Activated naive CD4-positive, alpha-beta T cell treated with anti-CD3 and anti-CD28 coated beads, Interleukin-2, amount 50 U/mL, for 72 hours (primary cell): ENCODE results near the gene WWC2. TPM values are rescaled to one million over a fixed set of nuclear protein-coding genes. Genes with fewer than 3 reads are reported as not detected.
"Not testable (repeated sequence)": the region's sequence is repeated elsewhere in the genome, so short reads cannot be mapped to it uniquely, and the experiment has no call there.

Source experiments
- ATAC-seq, 2 donors: fragments of 150-1000 bp; cut with Tn5 transposase; 2 replicates each; pipeline ENCODE4 v1.10.0; 2021; ENCODE audit warnings: mild to moderate bottlenecking in 2 of 2, moderate library complexity in 2 of 2
- DNase-seq, 2 donors: peaks; one replicate each; pipeline ENCODE4 v3.0.0; 2021 to 2022; ENCODE audit warnings: low spot score in 2 of 2
- H3K27ac Mint-ChIP-seq, 2 donors: one replicate each; pipeline ENCODE4 v1.8.0; 2022; ENCODE audit warnings: mild to moderate bottlenecking in 2 of 2, mixed read lengths in 2 of 2
- H3K36me3 Mint-ChIP-seq, 2 donors: one replicate each; pipeline ENCODE4 v1.8.0; 2022; ENCODE audit warnings: mixed read lengths in 2 of 2
- H3K9me3 Mint-ChIP-seq, 2 donors: one replicate each; pipeline ENCODE4 v1.8.0; 2022; ENCODE audit warnings: mixed read lengths in 2 of 2
- total RNA-seq, 2 donors: library from RNA; stranded (reverse); gene quantifications; one replicate each; pipeline ENCODE4 v1.2.3, GENCODE V29; 2022

Gene WWC2
- total RNA-seq, 2 donors from 2014 or later, result 3.1 to 3.8 TPM

DNA sequence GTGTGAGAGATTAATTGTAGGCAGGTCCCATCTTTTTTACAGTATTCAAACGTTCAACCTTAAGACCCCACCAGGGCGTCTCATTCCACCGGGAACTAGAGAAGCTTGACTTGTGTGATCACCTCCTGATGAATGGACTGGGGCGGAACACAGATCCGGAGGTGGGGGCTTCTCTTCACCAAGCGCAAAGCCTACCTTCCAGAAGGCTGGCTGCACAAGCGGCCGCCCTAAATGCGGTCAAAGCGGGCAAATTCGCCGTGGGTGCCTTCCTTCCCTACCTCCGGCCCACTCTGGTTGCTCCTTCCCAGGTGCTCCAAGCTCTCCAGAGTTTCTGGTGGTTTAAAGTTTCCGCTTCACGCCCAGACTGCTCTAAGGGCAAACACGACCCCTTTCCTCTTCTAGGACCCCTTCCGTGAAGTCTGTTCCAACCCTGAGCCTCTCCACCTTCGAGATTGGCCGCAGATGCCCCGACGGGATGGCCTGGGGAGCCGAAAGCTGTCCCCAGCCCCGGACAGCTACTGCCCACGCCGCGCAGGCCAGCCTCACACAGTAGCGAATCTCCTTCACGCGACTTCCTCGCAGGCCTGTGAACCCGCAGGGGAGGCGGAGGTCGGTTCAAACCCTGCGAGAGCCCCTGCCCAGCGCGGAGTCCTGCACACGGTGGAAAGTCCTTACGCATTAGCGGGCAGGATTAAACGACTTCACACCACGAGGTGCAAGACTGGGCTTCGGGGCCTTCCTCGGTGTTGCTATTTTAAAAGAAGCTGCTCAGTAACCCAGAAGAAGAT lies 1.6 kb upstream of the WWC2 start:
- no peak for ATAC-seq
- DNase-seq, result peak in 1 of 2 donors; percentile 3
- peaks cover 0 to 4% of the 10 kb centered on the region in 2 donors for H3K36me3 Mint-ChIP-seq
- H3K27ac Mint-ChIP-seq, result no peak overlapping the region
- H3K9me3 Mint-ChIP-seq, result no peaks in the 10 kb centered on the region

DNA sequence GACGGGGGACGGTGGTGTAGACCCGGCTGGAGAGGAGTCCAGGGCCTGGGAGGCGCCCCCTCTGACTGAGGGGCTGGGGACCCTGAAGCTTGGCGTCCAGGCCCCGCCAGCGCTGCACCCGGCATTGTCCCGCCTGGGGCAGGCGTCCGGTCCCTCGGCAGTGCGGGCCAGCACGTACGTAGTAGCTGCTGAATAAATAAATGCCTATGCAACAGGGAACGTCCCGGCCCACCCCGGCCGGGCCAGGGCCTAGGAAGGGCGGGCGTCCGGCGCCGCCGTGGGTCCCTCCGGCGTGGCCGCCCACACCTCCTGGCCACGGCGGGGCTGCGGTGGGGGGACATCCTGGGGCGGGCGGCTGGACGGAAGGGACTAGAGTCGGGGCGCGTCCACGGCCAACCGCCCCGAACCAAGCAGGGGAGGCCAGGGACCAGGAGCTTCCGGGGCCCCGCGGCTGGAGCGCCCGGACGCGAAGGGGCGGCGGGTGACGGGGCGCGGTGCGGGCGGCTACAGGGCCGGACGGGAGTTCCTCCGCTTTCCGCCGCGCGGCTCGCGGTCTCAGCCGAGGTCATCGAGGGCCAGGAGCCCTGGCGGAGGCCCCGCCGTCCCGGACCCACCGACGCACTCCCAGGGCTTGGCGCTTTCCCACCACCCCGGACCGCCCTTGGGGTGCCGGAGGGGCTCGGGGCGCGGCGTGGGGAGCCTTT lies 886 bp upstream of the WWC2 start:
- H3K9me3 Mint-ChIP-seq, result no peaks in the 10 kb centered on the region
- peaks cover 0 to 4% of the 10 kb centered on the region in 2 donors for H3K36me3 Mint-ChIP-seq
- DNase-seq, result peak in 1 of 2 donors; percentile 19
- ATAC-seq, result peak; percentile 41 to 66
- no peak overlapping the region for H3K27ac Mint-ChIP-seq

DNA sequence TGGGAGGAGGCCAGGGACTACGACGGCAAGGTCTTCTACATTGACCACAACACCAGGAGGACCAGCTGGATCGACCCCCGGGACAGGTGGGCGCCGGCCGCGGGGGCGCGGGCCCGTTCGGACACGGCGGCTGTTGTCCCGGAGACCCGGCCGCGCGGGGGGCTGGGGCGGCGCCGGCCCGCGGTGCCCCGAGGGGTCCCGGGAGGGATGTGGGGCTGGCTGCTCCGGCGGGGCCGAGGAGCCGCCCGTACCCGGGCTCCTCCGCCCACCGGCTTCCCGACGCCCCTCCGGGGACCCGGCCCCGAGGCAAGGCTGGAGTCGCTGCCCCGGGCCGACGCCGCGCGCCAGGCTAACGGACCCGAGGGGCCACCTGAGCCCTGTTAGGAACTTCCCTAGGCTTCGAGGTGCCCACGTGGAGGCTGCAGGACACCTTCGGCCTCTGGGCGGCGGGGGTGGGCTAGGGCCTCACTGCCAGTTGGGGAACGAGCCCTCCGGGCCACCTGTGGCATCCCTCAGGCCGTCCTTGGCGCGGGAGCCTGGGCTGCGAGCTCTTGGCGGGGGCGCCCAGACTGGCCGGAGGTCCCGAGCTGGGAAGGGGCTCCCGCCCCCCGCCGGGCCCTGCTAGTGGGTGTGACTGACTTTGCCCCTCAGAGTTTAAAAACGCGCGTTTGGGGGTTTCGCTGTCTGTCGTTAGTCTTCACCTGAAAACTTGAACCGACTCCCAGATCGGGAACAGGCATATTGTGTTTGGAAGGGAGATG lies 660 bp downstream of the WWC2 start:
- Mint-ChIP-seq H3K27ac (no peak overlapping the region), H3K9me3 (no peaks in the 10 kb centered on the region), H3K36me3 (peaks cover 0 to 4% of the 10 kb centered on the region in 2 donors)
- ATAC-seq (peak; percentile 5 to 12), DNase-seq (peak; percentile 16 to 57)

DNA sequence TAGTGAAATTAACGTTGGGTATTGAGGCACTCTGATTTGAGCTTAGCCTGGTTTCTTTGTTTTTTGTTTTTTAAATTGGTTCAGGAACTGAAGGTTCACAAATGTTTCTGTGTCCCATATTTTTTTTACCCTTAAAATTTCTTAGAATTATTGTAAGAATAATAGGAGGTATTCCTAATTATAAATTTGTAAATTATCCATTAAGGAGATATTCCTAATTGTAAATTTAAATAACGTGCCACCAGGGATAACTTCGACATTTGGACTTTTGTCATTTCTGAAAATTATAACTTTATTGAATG lies 1.2 kb downstream of the WWC2 start:
- Mint-ChIP-seq H3K36me3 (peaks cover 0 to 4% of the 10 kb centered on the region in 2 donors), H3K9me3 (no peaks in the 10 kb centered on the region), H3K27ac (no peak overlapping the region)
- no peak for ATAC-seq
- no peak for DNase-seq

DNA sequence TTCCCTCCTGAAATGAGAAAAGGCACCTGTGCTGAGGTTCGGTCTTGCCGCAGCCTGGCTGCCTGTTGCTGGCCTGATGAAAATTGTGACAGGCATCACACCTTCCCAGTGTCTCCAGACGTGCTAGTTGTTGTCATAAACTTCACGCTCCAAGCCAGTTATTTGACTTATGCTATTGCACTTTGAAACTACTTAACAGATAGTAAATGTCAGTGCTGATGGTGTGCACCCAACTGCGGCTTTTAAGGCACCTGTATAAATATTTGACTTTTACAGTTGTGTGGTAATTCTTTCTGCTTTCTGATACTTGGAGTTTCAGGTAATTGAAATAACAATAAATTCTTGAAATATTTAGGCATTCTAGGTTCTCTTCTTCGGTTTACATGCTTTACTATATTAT lies 1.8 kb downstream of the WWC2 start:
- ATAC-seq (no peak), DNase-seq (no peak)
- Mint-ChIP-seq H3K36me3 (peaks cover 0 to 4% of the 10 kb centered on the region in 2 donors), H3K27ac (no peak overlapping the region), H3K9me3 (no peaks in the 10 kb centered on the region)

DNA sequence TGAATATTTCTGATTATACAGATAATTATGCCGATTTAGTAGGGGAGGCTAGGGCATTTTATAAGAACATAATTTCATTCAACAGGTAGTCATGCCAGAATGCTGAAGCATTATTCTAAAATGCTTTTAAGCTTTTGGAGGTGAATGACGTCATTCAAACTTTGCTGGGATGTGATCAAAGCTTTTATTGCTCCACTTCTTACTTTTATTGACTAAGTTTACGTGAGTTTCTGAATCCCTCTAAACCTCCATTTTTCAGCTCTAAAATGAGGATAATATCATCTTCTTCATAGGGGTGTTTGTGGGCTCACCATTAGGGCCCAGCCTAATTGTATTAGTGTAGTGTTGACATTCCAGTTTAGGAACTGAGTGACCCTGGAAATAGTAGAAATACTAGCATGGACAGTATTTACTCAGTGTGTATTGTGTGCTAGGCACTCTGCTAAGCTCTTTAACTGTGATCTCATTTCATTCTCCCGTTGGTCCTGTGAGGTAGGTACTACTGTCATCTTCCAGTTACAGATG lies 3.0 kb downstream of the WWC2 start:
- ATAC-seq (no peak), DNase-seq (no peak)
- peaks cover 0 to 4% of the 10 kb centered on the region in 2 donors for H3K36me3 Mint-ChIP-seq
- H3K27ac Mint-ChIP-seq, result no peak overlapping the region
- H3K9me3 Mint-ChIP-seq, result no peaks in the 10 kb centered on the region

DNA sequence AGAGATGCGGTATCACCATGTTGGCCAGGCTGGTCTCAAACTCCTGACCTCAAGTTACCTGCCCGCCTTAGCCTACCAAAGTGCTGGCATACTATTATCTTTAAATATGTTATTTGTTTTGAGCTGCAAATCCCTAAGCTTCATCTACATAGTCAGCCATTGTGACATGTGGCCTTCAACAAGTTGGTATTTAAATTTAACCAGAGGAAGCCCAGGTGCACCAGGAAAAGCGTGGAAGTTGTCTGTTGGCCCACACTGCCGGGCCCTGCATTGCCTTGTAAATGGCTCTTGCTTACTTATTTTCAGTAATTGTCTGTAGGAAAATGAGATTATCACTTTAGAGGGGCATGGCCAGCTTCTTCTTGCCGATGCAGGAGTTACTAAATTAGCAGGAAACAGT lies 6.0 kb downstream of the WWC2 start:
- no peak for DNase-seq

DNA sequence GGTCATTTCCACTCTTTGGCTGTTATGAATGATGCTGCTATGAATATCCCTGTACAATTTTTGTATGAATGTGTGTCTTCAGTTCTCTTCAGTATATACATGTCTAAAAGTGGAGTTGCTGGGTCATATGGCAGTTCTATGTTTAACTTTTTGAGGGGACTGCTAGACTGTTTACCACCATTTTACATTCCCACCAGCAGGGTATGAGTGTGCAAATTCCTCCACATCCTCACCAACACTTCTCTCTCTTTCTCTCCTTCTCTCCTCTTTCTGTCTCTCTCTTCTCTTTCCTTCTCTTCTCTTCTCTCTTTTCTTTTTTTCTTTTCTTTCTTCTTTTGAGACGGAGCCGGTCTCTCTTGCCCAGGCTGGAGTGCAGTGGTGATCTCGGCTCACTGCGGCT lies 7.8 kb downstream of the WWC2 start:
- no peak for ATAC-seq

More for the DNA sequence above, 6.0 kb downstream of the WWC2 start:
- H3K36me3 Mint-ChIP-seq, result no peaks in the 10 kb centered on the region
- no peaks in the 10 kb centered on the region for H3K9me3 Mint-ChIP-seq
- no peak overlapping the region for H3K27ac Mint-ChIP-seq
- no peak for ATAC-seq

DNA sequence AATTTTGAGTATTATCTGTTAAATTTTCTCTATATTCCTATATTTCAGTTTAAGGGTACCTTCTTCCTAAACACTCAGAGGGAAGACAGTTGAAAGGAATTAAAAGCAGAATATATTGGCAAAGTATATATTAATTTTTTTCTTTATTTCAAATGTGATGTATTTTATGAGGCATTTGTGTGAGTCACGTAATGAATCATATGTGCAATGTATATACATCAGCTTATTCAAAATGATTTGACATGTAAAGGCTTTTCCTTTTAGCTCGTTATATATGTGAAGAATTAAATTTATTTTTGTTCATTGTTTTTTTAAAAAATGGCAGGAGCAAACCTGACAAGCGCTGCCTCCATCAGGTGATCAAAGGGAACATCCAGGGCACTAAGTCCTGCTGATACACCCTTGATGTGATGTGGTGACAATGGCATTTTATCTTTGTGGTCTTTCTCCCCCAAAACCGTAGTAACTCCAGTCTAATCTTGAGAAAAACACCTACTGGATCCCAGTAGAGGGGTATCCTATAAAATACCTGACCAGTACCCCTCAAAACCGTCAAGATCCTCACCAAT lies 8.9 kb downstream of the WWC2 start:
- no peak overlapping the region for H3K27ac Mint-ChIP-seq
- ATAC-seq, result no peak
- no peaks in the 10 kb centered on the region for H3K36me3 Mint-ChIP-seq
- DNase-seq, result no peak
- H3K9me3 Mint-ChIP-seq, result no peaks in the 10 kb centered on the region

More for the DNA sequence above, 7.8 kb downstream of the WWC2 start:
- peak overlapping the region in 1 of 2 donors; percentile 52 for H3K27ac Mint-ChIP-seq
- DNase-seq, result no peak
- no peaks in the 10 kb centered on the region for H3K9me3 Mint-ChIP-seq
- H3K36me3 Mint-ChIP-seq, result no peaks in the 10 kb centered on the region

DNA sequence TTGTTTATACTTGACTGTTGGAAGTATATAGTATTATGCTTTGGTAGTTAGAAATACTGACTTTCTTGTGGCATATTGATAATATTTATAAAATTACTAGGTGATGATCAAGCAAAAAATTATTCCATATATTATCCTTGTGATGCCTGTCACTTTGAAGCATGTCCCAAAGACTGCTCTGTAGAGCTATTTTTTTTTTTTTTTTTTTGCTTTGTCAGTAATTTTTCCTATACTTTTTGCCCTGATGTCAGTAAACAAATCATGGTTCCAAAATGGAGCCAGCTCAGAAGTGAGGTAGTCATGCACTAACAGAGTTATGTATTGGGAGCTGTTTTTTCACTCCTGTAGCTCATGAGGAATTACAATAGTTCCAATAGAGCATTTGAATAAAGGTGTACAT lies 11.2 kb downstream of the WWC2 start:
- H3K27ac Mint-ChIP-seq, result no peak overlapping the region
- no peak for DNase-seq
- H3K9me3 Mint-ChIP-seq, result no peaks in the 10 kb centered on the region
- ATAC-seq, result no peak
- H3K36me3 Mint-ChIP-seq, result no peaks in the 10 kb centered on the region

DNA sequence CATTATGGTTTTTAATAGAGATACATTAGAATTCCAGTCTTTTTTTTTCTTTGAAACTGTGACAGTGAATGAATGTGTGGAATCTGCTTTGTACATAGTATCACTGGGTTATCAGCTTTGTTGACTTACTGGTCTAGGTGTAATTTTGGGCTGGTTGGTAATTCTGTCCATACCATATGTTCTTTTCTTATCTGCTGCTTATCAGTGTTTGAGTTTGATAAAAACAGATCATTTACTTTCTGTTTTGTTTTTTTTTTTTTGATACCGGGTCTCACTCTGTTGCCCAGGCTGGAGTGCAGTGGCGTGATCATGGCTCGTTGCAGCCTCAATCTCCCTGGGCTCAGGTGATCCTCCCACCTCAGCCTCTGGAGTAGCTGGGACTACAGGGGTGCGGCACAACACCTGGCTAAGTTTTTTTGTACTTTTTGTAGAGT lies 12.4 kb downstream of the WWC2 start:
- Mint-ChIP-seq H3K27ac (no peak overlapping the region), H3K9me3 (no peaks in the 10 kb centered on the region), H3K36me3 (no peaks in the 10 kb centered on the region)
- no peak for ATAC-seq
- DNase-seq, result no peak

DNA sequence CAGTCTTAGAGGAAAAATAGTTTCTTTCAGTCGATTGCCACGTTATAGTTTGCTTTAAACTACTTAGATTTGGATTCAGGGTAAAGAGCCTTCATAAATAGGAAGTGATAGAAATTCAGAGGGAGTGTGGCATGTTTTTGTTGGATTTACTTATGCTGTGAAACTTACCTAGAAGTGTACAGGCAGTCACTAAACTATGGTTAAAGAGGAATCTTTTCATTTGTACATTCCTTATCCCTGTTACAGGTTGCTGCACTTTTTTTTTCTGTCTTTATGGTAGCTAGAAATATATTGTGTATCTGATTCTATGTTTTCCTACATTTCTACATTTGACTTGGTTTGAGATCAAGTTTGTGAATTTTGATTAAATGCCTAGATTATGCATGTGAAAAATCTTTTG lies 19.1 kb downstream of the WWC2 start:
- Mint-ChIP-seq H3K27ac (no peak overlapping the region), H3K36me3 (no peaks in the 10 kb centered on the region), H3K9me3 (no peaks in the 10 kb centered on the region)
- DNase-seq, result no peak
- ATAC-seq, result no peak

DNA sequence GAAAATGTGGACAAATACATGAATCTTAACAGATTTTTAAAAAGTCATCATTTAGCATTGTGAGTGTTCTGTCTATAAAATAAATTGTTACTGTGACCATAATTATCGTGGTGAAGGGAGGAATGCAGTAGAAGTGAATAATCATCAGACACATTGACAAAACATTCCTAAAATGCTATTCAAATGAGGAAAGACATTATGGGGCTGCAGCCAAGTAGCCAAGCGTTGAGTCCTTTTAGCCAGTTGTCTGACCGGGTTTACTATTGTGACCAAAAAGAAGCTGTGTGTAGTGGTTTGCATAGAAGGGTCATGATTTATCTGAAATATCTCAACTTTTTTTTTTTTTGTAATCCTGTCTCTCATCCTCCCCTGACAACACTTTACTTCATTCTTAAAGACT lies 19.5 kb downstream of the WWC2 start:
- H3K27ac Mint-ChIP-seq, result no peak overlapping the region
- no peak for ATAC-seq
- H3K36me3 Mint-ChIP-seq, result no peaks in the 10 kb centered on the region
- no peaks in the 10 kb centered on the region for H3K9me3 Mint-ChIP-seq
- DNase-seq, result no peak

DNA sequence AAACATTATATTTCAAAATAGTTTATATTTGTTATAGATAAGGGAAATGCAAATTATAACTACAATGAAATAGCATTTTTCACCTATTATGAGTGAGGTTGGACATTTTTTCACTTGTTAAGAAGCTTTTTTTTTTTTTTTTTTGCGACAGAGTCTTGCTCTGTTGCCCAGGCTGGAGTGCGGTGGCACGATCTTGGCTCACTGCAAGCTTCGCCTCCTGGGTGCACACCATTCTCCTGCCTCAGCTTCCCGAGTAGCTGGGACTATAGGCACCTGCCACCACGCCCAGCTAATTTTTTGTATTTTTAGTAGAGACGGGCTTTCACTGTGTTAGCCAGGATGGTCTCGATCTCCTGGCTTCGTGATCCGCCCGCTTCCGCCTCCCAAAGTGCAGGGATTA lies 22.6 kb downstream of the WWC2 start:
- ATAC-seq, DNase-seq, H3K27ac Mint-ChIP-seq, H3K36me3 Mint-ChIP-seq, H3K9me3 Mint-ChIP-seq: not testable (repeated sequence)

DNA sequence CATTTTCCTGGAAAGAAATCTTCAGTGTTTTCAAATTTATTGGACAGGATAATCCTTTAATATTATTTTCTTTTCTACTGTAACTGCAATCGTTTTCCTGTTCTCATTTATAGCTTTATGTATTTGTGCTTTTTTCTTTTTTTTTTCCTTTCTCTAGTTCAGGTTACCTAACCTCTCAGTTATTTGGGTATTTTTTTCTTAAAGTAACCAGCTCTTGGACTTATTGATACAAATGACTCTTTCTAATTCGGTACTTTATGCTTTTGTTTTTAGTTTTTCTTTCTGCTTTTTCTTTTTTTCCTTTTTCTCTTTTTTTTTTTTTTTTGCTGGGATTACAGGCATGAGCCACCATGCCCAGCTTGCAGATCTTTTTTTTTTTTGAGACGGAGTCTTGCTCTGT lies 25.2 kb downstream of the WWC2 start:
- Mint-ChIP-seq H3K36me3 (no peaks in the 10 kb centered on the region), H3K27ac (no peak overlapping the region), H3K9me3 (no peaks in the 10 kb centered on the region)
- no peak for ATAC-seq
- no peak for DNase-seq

DNA sequence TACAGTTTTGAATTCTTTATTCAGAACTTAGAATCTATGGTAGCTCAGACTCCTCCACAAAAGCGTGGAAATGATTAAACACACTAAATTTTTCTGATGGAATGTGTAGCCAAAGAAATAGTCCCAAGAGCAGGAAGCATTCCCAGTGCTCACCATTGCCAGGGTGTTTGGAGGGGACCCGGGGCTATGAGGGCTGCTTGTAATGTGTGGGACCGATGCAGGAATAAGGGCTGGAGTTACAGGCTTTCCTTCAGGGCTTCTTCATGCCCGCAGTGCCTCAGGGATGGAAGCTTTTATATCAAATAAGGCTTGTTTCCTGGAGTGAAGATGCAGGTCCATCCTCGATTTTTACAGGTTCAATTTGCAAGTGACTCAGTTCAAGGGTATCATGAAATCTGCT lies 25.8 kb downstream of the WWC2 start:
- no peak for ATAC-seq
- Mint-ChIP-seq H3K36me3 (no peaks in the 10 kb centered on the region), H3K27ac (no peak overlapping the region), H3K9me3 (no peaks in the 10 kb centered on the region)
- DNase-seq, result no peak

DNA sequence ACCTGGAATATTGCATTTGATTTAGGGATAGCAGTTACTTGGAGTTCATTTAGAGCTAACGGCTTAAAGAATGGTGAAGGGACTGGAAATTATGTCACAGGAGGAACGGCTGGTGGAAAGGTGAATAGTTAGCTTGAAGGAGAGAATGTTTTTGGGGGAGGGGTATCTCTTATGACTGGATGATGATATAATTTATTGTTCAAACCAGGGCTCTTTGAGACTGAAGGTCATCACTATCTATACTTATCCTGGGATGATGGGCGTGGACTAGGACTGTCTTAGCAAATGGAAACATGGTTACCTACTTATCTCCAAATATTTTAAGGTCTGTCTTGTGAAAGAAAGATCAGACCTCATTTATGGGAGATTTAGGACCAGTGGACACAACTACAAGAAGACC lies 30.1 kb downstream of the WWC2 start:
- DNase-seq (no peak), ATAC-seq (no peak)
- H3K36me3 Mint-ChIP-seq, result no peaks in the 10 kb centered on the region
- no peaks in the 10 kb centered on the region for H3K9me3 Mint-ChIP-seq
- no peak overlapping the region for H3K27ac Mint-ChIP-seq
